Measurements from ENCODE around the gene REC114.

- TF ChIP-seq CTCF (IDR thresholded peaks at IDR 0.05) (no peak), ZFX (IDR thresholded peaks at IDR 0.05; ENCODE audit: borderline replicate concordance) (no peak)
These were observed 72.6 kb downstream of the REC114 start for GRCh38 chr15:73515527-73515926.
